GM12891 (cell line): ENCODE data around the gene NECAB3.

ENCODE experiments used
- PAX5 ChIP-seq: IDR thresholded peaks from 2 replicates; pipeline ENCODE4 v1.6.1; 2011; ENCODE audit warnings: low read length, moderate library complexity, mild to moderate bottlenecking; ENCODE audit not compliant: insufficient read depth, severe bottlenecking
- POLR2A ChIP-seq: IDR thresholded peaks from 2 replicates; pipeline ENCODE4 v1.6.1; 2011; ENCODE audit warnings: low read depth, low read length, control low read depth
- POLR2AphosphoS5 ChIP-seq: IDR thresholded peaks from 2 replicates; pipeline ENCODE4 v1.6.1; 2011; ENCODE audit warnings: low read depth, low read length, control low read depth
- POU2F2 ChIP-seq: IDR thresholded peaks from 2 replicates; pipeline ENCODE4 v1.6.1; 2011; ENCODE audit warnings: low read depth, mild to moderate bottlenecking, control low read depth, low read length, moderate library complexity
- SPI1 ChIP-seq: IDR thresholded peaks from 2 replicates; pipeline ENCODE4 v1.6.1; 2011; ENCODE audit warnings: low read depth, low read length, control low read depth
- TAF1 ChIP-seq: IDR thresholded peaks from 2 replicates; pipeline ENCODE4 v1.6.1; 2011; ENCODE audit warnings: low read depth, low read length, control low read depth

- TF ChIP-seq SPI1 = no peak
- no peak for TF ChIP-seq POLR2AphosphoS5
- TF ChIP-seq POLR2A = no peak
- no peak for TF ChIP-seq PAX5
- no peak for TF ChIP-seq TAF1
- TF ChIP-seq POU2F2 = no peak
Measured at GRCh38 chr20:33629979-33630378, 44.2 kb downstream of the NECAB3 start.
